Activated T-cell treated with anti-CD3 and anti-CD28 coated beads, Interleukin-2, amount 50 U/mL, for 4 hours (primary cell): ENCODE data around the gene TRAF4. TPM values are rescaled to one million over a fixed set of nuclear protein-coding genes. Genes with fewer than 3 reads are reported as not detected.

Source experiments
- ATAC-seq, 2 donors: fragments of 200-7000 bp; cut with Tn5 transposase; one replicate each; pipeline ENCODE4 v1.10.0; 2021
- DNase-seq: peaks from one replicate; pipeline ENCODE4 v3.0.0-alpha.2; 2020
- H3K27me3 Mint-ChIP-seq: one replicate; pipeline ENCODE4 v1.8.0; 2021; ENCODE audit warnings: low read depth, mixed read lengths
- H3K36me3 Mint-ChIP-seq: one replicate; pipeline ENCODE4 v1.8.0; 2022; ENCODE audit warnings: mixed read lengths; ENCODE audit not compliant: insufficient read depth
- H3K4me1 Mint-ChIP-seq: one replicate; pipeline ENCODE4 v1.8.0; 2021; ENCODE audit warnings: low read depth, mixed read lengths
- H3K4me3 Mint-ChIP-seq: one replicate; pipeline ENCODE4 v1.8.0; 2021; ENCODE audit warnings: mild to moderate bottlenecking, moderate library complexity, mixed read lengths
- H3K9me3 Mint-ChIP-seq: one replicate; pipeline ENCODE4 v1.8.0; 2021; ENCODE audit warnings: mixed read lengths
- total RNA-seq, 3 donors: library from RNA; stranded (reverse); gene quantifications; one replicate each; pipeline ENCODE4 v1.2.1, GENCODE V29; 2021

TRAF4 gene
- total RNA-seq, 3 donors from 2014 or later, result 221 to 247 (median 229) TPM

GRCh38 chr17:28707339-28707720 lies 36.5 kb upstream of the TRAF4 start:
- peaks cover 9% of the 10 kb centered on the region for H3K36me3 Mint-ChIP-seq
- no peak for DNase-seq
- no peak for ATAC-seq
- peaks cover 14% of the 10 kb centered on the region for H3K4me1 Mint-ChIP-seq
- no peaks in the 10 kb centered on the region for H3K9me3 Mint-ChIP-seq
- H3K4me3 Mint-ChIP-seq, result no peak overlapping the region
- no peaks in the 10 kb centered on the region for H3K27me3 Mint-ChIP-seq

- H3K27me3 Mint-ChIP-seq, result peaks cover 7% of the 10 kb centered on the region
- no peaks in the 10 kb centered on the region for H3K9me3 Mint-ChIP-seq
- H3K4me1 Mint-ChIP-seq, result peaks cover 18% of the 10 kb centered on the region
- ATAC-seq (peak; percentile 89 to 93), DNase-seq (peak; percentile 85)
- no peaks in the 10 kb centered on the region for H3K36me3 Mint-ChIP-seq
- H3K4me3 Mint-ChIP-seq, result peak overlapping the region; percentile 80
These were observed 32.7 kb upstream of the TRAF4 start for GRCh38 chr17:28710861-28711722.

- Mint-ChIP-seq H3K4me3 (peak within 1 kb of the TSS; percentile 80), H3K36me3 (no peaks in the 10 kb centered on the region), H3K9me3 (no peaks in the 10 kb centered on the region), H3K4me1 (peaks cover 18% of the 10 kb centered on the region), H3K27me3 (peaks cover 11% of the 10 kb centered on the region)
- no peak for DNase-seq
- ATAC-seq, result peak; percentile 34 to 42
These were observed 32.1 kb upstream of the TRAF4 start, which contains the start of gene PROCA1 for GRCh38 chr17:28711723-28712031. PROCA1 (minus strand) TSS chr17:28711888; CDS start chr17:28711660, 228 bp downstream.

- DNase-seq, result peak; percentile 51
- Mint-ChIP-seq H3K36me3 (no peaks in the 10 kb centered on the region), H3K27me3 (peaks cover 11% of the 10 kb centered on the region), H3K9me3 (no peaks in the 10 kb centered on the region), H3K4me3 (peak overlapping the region; percentile 80), H3K4me1 (peaks cover 18% of the 10 kb centered on the region)
- peak; percentile 36 to 42 for ATAC-seq
These were observed 31.6 kb upstream of the TRAF4 start for GRCh38 chr17:28712032-28712704.

GRCh38 chr17:28712705-28713415 lies 31.0 kb upstream of the TRAF4 start:
- DNase-seq, result no peak
- H3K4me1 Mint-ChIP-seq, result peaks cover 18% of the 10 kb centered on the region
- no peaks in the 10 kb centered on the region for H3K36me3 Mint-ChIP-seq
- peak overlapping the region; percentile 80 for H3K4me3 Mint-ChIP-seq
- H3K9me3 Mint-ChIP-seq, result no peaks in the 10 kb centered on the region
- H3K27me3 Mint-ChIP-seq, result peaks cover 11% of the 10 kb centered on the region
- ATAC-seq, result no peak

- Mint-ChIP-seq H3K27me3 (peaks cover 14% of the 10 kb centered on the region), H3K36me3 (no peaks in the 10 kb centered on the region), H3K4me1 (peaks cover 26% of the 10 kb centered on the region), H3K9me3 (no peaks in the 10 kb centered on the region), H3K4me3 (no peak overlapping the region)
- DNase-seq (no peak), ATAC-seq (no peak)
These were observed 29.5 kb upstream of the TRAF4 start for GRCh38 chr17:28714281-28714680.

- Mint-ChIP-seq H3K27me3 (peaks cover 14% of the 10 kb centered on the region), H3K4me3 (no peak overlapping the region), H3K4me1 (peaks cover 29% of the 10 kb centered on the region), H3K9me3 (no peaks in the 10 kb centered on the region), H3K36me3 (peaks cover 5% of the 10 kb centered on the region)
- ATAC-seq, result no peak
- DNase-seq, result no peak
These were observed 28.6 kb upstream of the TRAF4 start for GRCh38 chr17:28715217-28715616.

GRCh38 chr17:28716740-28717577 lies 26.9 kb upstream of the TRAF4 start:
- peaks cover 14% of the 10 kb centered on the region for H3K27me3 Mint-ChIP-seq
- H3K36me3 Mint-ChIP-seq, result peaks cover 22% of the 10 kb centered on the region
- DNase-seq (no peak), ATAC-seq (no peak)
- H3K4me1 Mint-ChIP-seq, result peaks cover 25% of the 10 kb centered on the region
- no peaks in the 10 kb centered on the region for H3K9me3 Mint-ChIP-seq
- H3K4me3 Mint-ChIP-seq, result peak overlapping the region; percentile 56

GRCh38 chr17:28717578-28718332 lies 26.1 kb upstream of the TRAF4 start, which contains the start of gene RAB34:
RAB34 (minus strand) TSS chr17:28717868; CDS start chr17:28717266, 602 bp downstream.
- ATAC-seq, result peak in 1 of 2 donors; percentile 20
- no peak for DNase-seq
- H3K27me3 Mint-ChIP-seq, result peaks cover 14% of the 10 kb centered on the region

GRCh38 chr17:28718333-28719020 lies 25.3 kb upstream of the TRAF4 start:
- H3K36me3 Mint-ChIP-seq, result peaks cover 35% of the 10 kb centered on the region
- peak overlapping the region; percentile 63 for H3K4me3 Mint-ChIP-seq
- H3K4me1 Mint-ChIP-seq, result peaks cover 30% of the 10 kb centered on the region
- no peak for ATAC-seq
- peaks cover 14% of the 10 kb centered on the region for H3K27me3 Mint-ChIP-seq
- DNase-seq, result no peak
- no peaks in the 10 kb centered on the region for H3K9me3 Mint-ChIP-seq

More at GRCh38 chr17:28717578-28718332, 26.1 kb upstream of the TRAF4 start, which contains the start of gene RAB34:
- no peaks in the 10 kb centered on the region for H3K9me3 Mint-ChIP-seq
- H3K4me1 Mint-ChIP-seq, result peaks cover 25% of the 10 kb centered on the region
- H3K4me3 Mint-ChIP-seq, result peak within 1 kb of the TSS; percentile 63
- peaks cover 29% of the 10 kb centered on the region for H3K36me3 Mint-ChIP-seq

GRCh38 chr17:28719021-28719433 lies 24.8 kb upstream of the TRAF4 start:
- ATAC-seq, result no peak
- H3K36me3 Mint-ChIP-seq, result peaks cover 39% of the 10 kb centered on the region
- H3K27me3 Mint-ChIP-seq, result peaks cover 14% of the 10 kb centered on the region
- peak overlapping the region; percentile 100 for H3K4me3 Mint-ChIP-seq
- peaks cover 32% of the 10 kb centered on the region for H3K4me1 Mint-ChIP-seq
- no peak for DNase-seq
- H3K9me3 Mint-ChIP-seq, result no peaks in the 10 kb centered on the region

GRCh38 chr17:28720247-28720996 lies 23.4 kb upstream of the TRAF4 start:
- DNase-seq, result peak; percentile 27
- H3K9me3 Mint-ChIP-seq, result no peaks in the 10 kb centered on the region
- ATAC-seq, result peak in 1 of 2 donors; percentile 11
- peak overlapping the region; percentile 100 for H3K4me3 Mint-ChIP-seq
- H3K36me3 Mint-ChIP-seq, result peaks cover 52% of the 10 kb centered on the region
- peaks cover 45% of the 10 kb centered on the region for H3K4me1 Mint-ChIP-seq
- H3K27me3 Mint-ChIP-seq, result peaks cover 9% of the 10 kb centered on the region
